Suprapubic skin (tissue), 4 donors: Measurements from ENCODE around the gene CEP131.

Experiments
- EP300 ChIP-seq: sonication (generic); formaldehyde crosslinking; IDR thresholded peaks from one replicate; pipeline ENCODE4 v1.6.1; 2017; ENCODE audit warnings: antibody characterized with exemption
- POLR2A ChIP-seq, 2 donors: fragments of 450-650 bp; IDR thresholded peaks; one replicate each; pipeline ENCODE4 v1.6.1; 2017; ENCODE audit warnings: antibody characterized with exemption in 2 of 2, mild to moderate bottlenecking in 2 of 2, moderate library complexity in 2 of 2
- POLR2AphosphoS5 ChIP-seq, 3 donors: sonication (generic); formaldehyde crosslinking; IDR thresholded peaks; one replicate each; pipeline ENCODE4 v1.6.1; 2017; ENCODE audit warnings: antibody characterized with exemption in 3 of 3
- TF ChIP-seq, protein P1 (sequence below), 2 donors: fragments of 200-600 bp in 1 of 2; fragments of 450-650 bp in 1 of 2; sonication (generic) in 1 of 2; IDR thresholded peaks; one replicate each; pipeline ENCODE4 v1.5.1; 2016 to 2019; ENCODE audit warnings: antibody characterized with exemption in 2 of 2, mild to moderate bottlenecking in 1 of 2, moderate library complexity in 1 of 2

DNA sequence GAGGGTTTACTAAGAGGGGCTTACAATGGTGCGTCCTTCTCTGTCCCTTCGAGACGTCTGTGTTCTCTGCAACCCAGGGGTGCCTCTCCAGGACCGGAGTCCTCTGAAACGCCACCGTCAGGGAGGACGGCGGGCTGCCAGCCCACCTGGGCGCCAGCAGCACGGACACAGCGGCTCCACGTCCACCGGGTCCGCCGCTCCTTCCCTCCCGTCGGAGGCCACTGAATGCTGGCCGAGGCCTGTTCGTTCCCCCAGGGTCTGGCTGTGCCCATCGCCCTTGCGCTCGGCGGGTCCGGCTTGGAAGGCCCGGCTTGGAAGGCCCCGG, 15.7 kb upstream of the CEP131 start:
- TF ChIP-seq, protein P1, sequence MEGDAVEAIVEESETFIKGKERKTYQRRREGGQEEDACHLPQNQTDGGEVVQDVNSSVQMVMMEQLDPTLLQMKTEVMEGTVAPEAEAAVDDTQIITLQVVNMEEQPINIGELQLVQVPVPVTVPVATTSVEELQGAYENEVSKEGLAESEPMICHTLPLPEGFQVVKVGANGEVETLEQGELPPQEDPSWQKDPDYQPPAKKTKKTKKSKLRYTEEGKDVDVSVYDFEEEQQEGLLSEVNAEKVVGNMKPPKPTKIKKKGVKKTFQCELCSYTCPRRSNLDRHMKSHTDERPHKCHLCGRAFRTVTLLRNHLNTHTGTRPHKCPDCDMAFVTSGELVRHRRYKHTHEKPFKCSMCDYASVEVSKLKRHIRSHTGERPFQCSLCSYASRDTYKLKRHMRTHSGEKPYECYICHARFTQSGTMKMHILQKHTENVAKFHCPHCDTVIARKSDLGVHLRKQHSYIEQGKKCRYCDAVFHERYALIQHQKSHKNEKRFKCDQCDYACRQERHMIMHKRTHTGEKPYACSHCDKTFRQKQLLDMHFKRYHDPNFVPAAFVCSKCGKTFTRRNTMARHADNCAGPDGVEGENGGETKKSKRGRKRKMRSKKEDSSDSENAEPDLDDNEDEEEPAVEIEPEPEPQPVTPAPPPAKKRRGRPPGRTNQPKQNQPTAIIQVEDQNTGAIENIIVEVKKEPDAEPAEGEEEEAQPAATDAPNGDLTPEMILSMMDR (IDR thresholded peaks at IDR 0.05) = no peak
- TF ChIP-seq POLR2A (IDR thresholded peaks at IDR 0.05) = no peak
- no peak for TF ChIP-seq POLR2AphosphoS5 (IDR thresholded peaks at IDR 0.05)
- no peak for TF ChIP-seq EP300
